ENCODE measurements around the gene MECR.

MECR gene

GRCh38 chr1:29230553-29231378 is at the start of gene MECR:
Gene MECR (minus strand): TSS chr1:29230934. CDS start chr1:29230906, 28 bp downstream.
- peak; percentile 75 for DNase-seq (ENCODE audit: extremely low read depth, low read depth)
- TF ChIP-seq CTCF (IDR thresholded peaks at IDR 0.05; ENCODE audit: low read depth, low read length, missing control alignments) = no peak
- peak within 1 kb of the TSS; percentile 92 for H3K4me3 ChIP-seq (replicated peaks; ENCODE audit: low read depth, low read length)

- no peak for TF ChIP-seq CTCF (IDR thresholded peaks at IDR 0.05; ENCODE audit: low read depth, low read length, missing control alignments)
- DNase-seq (ENCODE audit: extremely low read depth, low read depth) = no peak
- no peak overlapping the region for H3K4me3 ChIP-seq (replicated peaks; ENCODE audit: low read depth, low read length)
Observed at GRCh38 chr1:29279951-29280391, 49.2 kb upstream of the MECR start.

- no peak overlapping the region for H3K4me3 ChIP-seq (replicated peaks; ENCODE audit: low read depth, low read length)
- no peak for TF ChIP-seq CTCF (IDR thresholded peaks at IDR 0.05; ENCODE audit: low read depth, low read length, missing control alignments)
- no peak for DNase-seq (ENCODE audit: extremely low read depth, low read depth)
Observed at GRCh38 chr1:29279406-29279805, 48.7 kb upstream of the MECR start.

- DNase-seq (ENCODE audit: extremely low read depth, low read depth) = no peak
- TF ChIP-seq CTCF (IDR thresholded peaks at IDR 0.05; ENCODE audit: low read depth, low read length, missing control alignments) = no peak
- no peak overlapping the region for H3K4me3 ChIP-seq (replicated peaks; ENCODE audit: low read depth, low read length)
Observed at GRCh38 chr1:29278124-29278523, 47.4 kb upstream of the MECR start.

- H3K4me3 ChIP-seq (replicated peaks; ENCODE audit: low read depth, low read length) = no peak overlapping the region
- no peak for DNase-seq (ENCODE audit: extremely low read depth, low read depth)
- no peak for TF ChIP-seq CTCF (IDR thresholded peaks at IDR 0.05; ENCODE audit: low read depth, low read length, missing control alignments)
Observed at GRCh38 chr1:29275435-29275834, 44.7 kb upstream of the MECR start.

GRCh38 chr1:29272147-29272907 is 41.6 kb upstream of the MECR start:
- DNase-seq (ENCODE audit: extremely low read depth, low read depth) = no peak
- no peak for TF ChIP-seq CTCF (IDR thresholded peaks at IDR 0.05; ENCODE audit: low read depth, low read length, missing control alignments)
- H3K4me3 ChIP-seq (replicated peaks; ENCODE audit: low read depth, low read length) = no peak overlapping the region

Data from HFF-Myc (cell line).